DMS 273 treated with DMSO at 0.1 percent for 48 hours (cell line): ENCODE data around the gene POLR2I.
"Not testable (repeated sequence)": the region's sequence is repeated elsewhere in the genome, so short reads cannot be mapped to it uniquely, and the experiment has no call there.

Experiments used
- DNase-seq: peaks from one replicate; lab custom pipeline; 2025; lab: John Stamatoyannopoulos, UW

POLR2I gene

GRCh38 chr19:36131221-36131620 is 16.5 kb upstream of the POLR2I start:
- not testable (repeated sequence) for DNase-seq

- no peak for DNase-seq
Observed at GRCh38 chr19:36128392-36128736, 13.7 kb upstream of the POLR2I start.

- DNase-seq, result no peak
Observed at GRCh38 chr19:36125557-36125956, 10.9 kb upstream of the POLR2I start.

- DNase-seq, result no peak
Observed at GRCh38 chr19:36121486-36122124, 6.9 kb upstream of the POLR2I start.

GRCh38 chr19:36120984-36121358 is 6.3 kb upstream of the POLR2I start:
- DNase-seq, result no peak

- no peak for DNase-seq
Observed at GRCh38 chr19:36120092-36120983, 5.7 kb upstream of the POLR2I start.

GRCh38 chr19:36116344-36116637 is 1.6 kb upstream of the POLR2I start:
- no peak for DNase-seq

GRCh38 chr19:36115453-36116343 is 1.0 kb upstream of the POLR2I start, which contains the start of gene TBCB:
Gene TBCB (plus strand): TSS chr19:36115468. CDS start chr19:36115561, 93 bp downstream.
- DNase-seq, result no peak

- DNase-seq, result no peak
Observed at GRCh38 chr19:36113894-36114720, 568 bp downstream of the POLR2I start.

- DNase-seq, result no peak
Observed at GRCh38 chr19:36113425-36113824, 1.2 kb downstream of the POLR2I start.

GRCh38 chr19:36112678-36113077 is 2.0 kb downstream of the POLR2I start:
- DNase-seq, result no peak

GRCh38 chr19:36111200-36111539 is 3.5 kb downstream of the POLR2I start:
- DNase-seq, result no peak

GRCh38 chr19:36110487-36111199 is 4.0 kb downstream of the POLR2I start, which contains the start of gene OVOL3:
Gene OVOL3 (plus strand): TSS chr19:36111143. CDS start chr19:36111203, 60 bp downstream.
- no peak for DNase-seq

- DNase-seq, result no peak
Observed at GRCh38 chr19:36108684-36109083, 6.0 kb downstream of the POLR2I start.

GRCh38 chr19:36106991-36107390 is 7.7 kb downstream of the POLR2I start:
- no peak for DNase-seq

- no peak for DNase-seq
Observed at GRCh38 chr19:36106441-36106840, 8.2 kb downstream of the POLR2I start.

GRCh38 chr19:36103842-36104552 is 10.7 kb downstream of the POLR2I start:
- DNase-seq, result no peak

GRCh38 chr19:36103040-36103626 is 11.5 kb downstream of the POLR2I start:
- no peak for DNase-seq

GRCh38 chr19:36101550-36102327 is 12.9 kb downstream of the POLR2I start:
- DNase-seq, result no peak
